ENCODE measurements around the gene UBE2M.
"Not testable (repeated sequence)": the region's sequence is repeated elsewhere in the genome, so short reads cannot be mapped to it uniquely, and the experiment has no call there.

UBE2M gene

DNA sequence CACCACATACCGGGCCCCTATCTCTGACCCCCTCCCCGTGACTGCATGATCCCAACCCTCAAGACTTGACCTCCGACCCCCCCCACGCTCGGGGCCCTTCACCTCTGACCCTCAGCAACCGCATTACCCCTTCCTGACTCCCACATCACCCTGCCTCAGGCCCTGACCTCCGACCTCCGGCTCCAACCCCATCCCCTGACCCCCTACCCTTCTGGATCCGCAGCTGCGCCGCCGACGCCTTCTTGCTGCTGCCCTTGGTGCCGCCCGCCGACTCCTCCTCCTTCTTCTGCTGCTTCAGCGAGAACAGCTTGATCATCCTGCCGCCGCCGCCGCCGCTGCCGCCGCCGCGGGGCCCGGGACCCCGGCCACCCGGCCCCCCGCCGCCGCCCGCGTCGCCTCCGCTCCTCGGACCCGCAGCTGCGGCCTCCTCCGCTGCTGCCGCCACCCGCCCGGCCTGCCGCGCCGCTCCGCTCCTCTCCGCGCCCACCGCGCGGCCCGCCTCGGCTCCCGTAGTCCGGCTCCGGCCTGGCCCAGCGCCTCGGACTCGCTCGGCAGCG is at the start of gene UBE2M:
Gene UBE2M, minus strand, starts transcription at position 546 of the 557 bp plus-strand sequence. Its CDS starts 230 bp downstream, at position 316.
- no peak for DNase-seq (ENCODE audit: low read depth in 1 of 2, low spot score in 1 of 2)

DNA sequence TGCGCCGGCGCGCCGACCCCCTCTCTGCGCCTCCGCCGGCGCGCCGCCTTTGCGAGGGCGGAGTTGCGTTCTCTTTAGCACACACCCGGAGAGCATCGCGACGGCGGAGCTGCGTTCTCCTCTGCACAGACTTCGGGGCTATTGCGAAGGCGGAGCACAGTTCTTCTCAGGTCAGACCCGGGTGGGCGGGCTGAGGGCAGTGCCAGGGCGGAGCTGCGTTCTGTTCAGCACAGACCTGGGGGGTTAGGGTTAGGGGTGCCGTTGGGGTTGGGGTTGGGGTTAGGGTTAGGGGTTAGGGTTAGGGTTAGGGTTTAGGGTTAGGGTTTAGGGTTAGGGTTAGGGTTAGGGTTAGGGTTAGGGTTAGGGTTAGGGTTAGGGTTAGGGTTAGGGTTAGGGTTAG is 48.8 kb upstream of the UBE2M start:
- not testable (repeated sequence) for DNase-seq (ENCODE audit: low read depth in 1 of 2, low spot score in 1 of 2)

DNA sequence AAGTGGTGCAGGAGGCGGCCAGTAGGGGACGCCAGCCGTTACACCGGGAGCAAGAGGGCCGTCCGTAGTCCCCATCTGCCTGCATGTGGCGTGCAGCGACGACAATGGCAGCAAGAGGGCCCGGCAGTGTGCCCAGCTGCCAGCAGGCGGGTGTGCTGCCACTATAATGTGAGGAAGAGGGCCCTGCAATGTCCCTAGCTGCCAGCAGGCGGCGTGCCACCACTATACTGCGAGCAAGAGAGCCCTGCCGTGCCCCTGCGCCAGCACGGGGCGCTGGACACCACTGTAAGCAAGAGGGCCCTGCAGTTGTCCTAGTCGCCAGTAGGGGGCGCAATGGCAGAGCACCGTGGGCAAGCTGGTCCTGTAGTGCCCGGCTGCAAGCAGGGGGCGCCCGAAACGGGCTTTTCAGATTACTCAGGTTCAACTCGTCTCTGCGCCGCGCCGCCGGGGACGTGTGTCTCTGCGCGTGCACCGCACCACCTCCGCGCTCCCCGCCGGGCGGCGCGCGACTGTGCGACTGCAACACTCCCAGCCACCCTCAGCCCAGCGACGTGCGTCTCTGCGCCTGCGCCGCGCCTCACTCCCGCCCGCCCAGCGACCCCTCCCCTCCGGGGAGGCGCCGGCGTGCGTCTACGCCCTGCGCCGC is 48.0 kb upstream of the UBE2M start:
- not testable (repeated sequence) for DNase-seq (ENCODE audit: low read depth in 1 of 2, low spot score in 1 of 2)

DNA sequence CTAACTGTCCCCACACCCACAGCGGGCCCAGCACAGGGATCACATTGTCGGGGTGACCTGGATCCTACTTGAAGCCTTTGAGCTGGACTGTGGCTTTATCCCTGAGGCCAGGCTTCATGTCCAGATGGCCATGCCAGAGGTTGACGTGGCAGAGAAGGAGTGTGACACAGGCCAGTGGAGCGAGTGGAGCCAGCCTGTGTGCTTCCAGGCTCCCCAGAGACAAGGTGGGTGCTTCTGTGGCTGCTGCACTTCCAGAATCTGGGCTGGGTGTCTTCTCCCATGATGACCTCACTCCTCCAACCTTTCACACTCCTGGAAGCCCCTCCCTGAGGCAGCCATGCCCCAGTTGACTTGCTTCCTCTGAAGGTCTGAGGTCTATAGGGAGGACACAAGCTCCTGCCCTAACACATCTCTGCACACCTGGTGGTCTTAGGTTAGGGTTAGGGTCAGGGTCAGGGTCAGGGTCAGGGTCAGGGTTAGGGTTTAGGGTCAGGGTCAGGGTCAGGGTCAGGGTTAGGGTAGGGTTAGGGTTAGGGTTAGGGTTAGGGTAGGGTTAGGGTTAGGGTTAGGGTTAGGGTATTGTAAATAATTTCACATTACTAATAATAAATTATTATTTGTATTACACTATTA is 27.8 kb upstream of the UBE2M start:
- no peak for DNase-seq (ENCODE audit: low read depth in 1 of 2, low spot score in 1 of 2)

DNA sequence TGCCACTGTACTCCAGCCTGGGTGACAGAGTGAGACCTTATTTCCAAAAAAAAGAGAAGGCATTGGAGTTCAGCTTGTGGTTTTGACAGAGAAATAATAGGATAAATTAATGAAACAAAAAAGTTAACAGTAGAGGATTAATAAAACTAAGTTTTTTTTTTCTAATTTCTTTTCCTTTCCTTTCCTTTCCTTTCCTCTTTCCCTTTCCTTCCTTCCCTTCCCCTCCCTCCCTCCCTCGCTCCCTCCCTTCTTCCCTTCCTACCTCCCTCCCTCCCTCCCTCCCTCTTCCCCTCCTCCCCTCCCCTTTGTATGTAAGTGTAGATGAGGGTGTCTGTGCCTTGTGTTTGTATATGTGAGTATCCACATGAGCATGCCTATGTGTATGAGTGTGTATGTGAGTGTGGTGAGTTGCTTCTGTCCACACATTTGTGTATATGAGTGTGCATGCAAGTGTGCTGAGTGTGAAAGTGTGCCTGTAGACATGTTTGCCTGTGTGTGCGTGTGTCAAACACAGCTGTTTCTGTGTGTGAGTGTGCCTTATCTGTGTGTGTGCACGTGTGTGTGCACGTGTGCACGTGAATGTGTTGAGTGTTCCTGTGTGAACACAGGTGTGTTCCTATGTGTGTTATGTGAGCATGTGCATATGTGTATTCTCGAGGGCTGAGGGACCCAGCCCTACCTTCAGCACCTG is 27.2 kb upstream of the UBE2M start:
- DNase-seq (ENCODE audit: low read depth in 1 of 2, low spot score in 1 of 2) = no peak

DNA sequence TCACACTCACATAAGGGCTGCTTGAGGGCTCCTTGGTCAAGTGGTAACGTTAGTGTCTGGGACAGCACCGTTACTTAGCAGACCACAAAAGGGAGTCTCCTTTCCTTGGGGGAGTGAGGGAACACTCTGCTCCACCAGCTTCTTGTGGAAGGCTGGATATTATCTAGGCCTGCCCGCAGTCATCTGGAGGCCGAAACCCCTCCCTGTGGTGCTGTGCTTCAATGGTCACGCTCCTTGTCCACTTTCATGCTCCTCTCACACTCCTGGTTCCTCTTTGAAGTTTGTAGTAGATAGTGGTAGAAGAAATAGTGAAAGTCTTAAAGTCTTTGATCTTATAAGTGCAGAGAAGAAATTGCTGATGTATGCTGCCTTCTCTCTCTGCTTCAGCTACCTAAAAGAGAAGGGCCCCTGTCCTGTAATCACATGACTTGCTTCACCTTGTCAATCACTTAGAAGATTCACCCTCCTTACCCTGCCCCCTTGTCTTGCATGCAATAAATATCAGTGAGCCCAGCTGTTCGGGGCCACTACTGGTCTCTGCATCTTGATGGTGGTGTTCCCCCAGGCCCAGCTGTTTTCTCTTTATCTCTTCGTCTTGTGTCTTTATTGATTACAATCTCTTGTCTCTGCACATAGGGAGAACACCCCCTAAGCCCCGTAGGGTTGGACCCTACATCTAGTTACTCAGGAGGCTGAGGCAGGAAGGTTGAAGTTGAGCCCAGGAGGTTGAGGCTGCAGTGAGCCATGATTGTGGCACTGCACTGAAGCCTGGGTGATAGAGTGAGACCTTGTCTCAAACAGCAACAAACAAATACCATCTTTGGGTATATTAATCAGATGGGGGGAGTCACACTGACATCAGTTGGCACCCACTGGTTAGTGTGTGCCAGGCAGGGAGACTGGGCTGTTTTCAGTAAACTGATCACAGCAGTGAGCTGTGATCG is 26.4 kb upstream of the UBE2M start:
- DNase-seq (ENCODE audit: low read depth in 1 of 2, low spot score in 1 of 2) = no peak

DNA sequence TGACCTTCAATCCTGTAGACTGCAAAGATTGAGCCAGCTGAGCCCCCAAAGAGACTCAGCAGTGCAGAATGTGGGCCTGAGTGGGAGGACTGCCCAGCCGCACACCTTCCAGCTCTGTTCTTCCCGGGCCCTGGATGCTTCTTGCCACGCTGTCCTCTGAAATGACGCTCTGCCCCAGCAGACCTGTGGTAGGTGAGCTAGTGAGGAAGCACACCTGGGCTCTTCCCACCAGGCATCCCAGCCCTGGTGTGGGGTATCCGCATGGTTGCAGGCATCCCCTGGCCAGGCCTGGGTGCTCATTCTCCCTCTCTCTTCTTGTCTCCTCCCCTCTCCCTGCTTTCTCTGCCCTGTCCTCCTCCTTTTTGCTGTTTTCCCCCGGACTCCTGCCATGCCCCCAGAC is 24.6 kb upstream of the UBE2M start:
- no peak for DNase-seq (ENCODE audit: low read depth in 1 of 2, low spot score in 1 of 2)

DNA sequence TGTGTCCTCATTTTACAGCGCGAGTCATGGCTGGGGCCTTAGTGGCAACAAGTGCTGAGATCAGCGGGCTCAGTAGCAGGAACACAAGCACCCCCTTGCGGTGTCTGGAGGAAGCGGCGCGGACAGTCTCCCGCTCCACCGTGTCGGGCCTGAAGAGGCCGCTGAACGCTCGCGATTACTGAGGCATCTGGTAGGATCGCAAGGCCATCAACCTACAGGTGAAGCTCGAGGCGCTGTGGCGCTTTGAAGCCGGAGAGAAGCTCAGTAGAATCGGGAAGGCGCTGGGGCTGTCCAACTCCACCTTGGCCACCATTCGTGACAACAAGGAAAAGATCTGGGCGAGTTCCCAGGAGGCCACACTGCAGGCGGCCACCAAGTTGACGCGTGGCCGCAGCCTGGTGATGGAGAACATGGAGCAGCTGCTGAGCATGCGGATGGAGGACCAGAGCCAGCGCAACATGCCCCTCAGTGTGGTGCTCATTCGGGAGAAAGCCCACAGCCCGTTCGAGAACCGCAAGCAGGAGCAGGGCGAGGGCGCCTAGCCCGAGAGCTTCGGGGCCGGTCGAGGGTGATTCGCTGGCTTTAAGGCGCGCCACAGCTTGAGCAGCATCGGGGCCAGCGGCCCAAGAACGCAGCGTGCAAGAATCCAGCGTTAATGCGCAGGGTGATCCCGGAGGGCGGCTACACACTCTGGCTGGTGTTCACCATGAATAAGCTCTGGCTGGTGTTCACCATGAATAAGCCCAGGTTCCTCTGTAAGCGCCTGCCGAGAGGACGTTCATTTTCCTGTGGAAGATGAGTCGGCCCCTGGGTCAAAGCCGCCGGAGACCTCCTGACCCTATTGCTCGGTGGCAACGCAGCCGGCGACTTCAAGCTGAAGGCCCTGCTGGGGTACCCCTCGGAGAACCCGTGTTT is 23.1 kb upstream of the UBE2M start:
- peak; percentile 83 to 86 for DNase-seq (ENCODE audit: low read depth in 1 of 2, low spot score in 1 of 2)

DNA sequence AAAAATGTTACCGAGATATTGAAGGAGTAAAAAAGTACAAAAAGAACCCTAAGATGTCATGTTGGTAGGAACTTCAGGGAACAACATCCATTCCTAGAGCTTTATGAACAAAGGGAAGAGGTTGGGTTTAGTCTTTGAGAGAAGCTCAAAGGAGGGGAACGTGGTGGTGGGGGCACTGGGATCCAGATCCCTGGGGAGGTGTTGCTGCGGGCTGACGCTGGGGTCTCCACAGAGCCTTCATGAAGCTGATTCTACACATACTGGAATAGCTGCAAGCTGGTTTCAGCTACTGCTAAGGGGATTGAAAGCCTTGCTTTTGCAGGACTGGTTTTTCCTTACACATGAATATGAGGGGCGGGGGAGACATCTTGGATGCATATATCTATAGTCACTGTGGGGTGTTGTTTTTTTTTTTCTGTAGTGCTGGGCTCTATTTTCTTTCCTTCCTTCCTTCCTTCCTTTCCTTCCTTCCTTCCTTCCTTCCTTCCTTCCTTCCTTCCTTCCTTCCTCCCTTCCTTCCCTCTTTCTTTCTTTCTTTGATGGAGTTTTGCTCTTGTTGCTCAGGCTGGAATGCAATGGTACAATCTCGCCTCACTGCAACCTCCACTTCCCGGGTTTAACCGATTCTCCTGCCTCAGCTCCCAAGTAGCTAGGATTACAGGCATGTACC is 21.2 kb upstream of the UBE2M start:
- DNase-seq (ENCODE audit: low read depth in 1 of 2, low spot score in 1 of 2) = no peak

DNA sequence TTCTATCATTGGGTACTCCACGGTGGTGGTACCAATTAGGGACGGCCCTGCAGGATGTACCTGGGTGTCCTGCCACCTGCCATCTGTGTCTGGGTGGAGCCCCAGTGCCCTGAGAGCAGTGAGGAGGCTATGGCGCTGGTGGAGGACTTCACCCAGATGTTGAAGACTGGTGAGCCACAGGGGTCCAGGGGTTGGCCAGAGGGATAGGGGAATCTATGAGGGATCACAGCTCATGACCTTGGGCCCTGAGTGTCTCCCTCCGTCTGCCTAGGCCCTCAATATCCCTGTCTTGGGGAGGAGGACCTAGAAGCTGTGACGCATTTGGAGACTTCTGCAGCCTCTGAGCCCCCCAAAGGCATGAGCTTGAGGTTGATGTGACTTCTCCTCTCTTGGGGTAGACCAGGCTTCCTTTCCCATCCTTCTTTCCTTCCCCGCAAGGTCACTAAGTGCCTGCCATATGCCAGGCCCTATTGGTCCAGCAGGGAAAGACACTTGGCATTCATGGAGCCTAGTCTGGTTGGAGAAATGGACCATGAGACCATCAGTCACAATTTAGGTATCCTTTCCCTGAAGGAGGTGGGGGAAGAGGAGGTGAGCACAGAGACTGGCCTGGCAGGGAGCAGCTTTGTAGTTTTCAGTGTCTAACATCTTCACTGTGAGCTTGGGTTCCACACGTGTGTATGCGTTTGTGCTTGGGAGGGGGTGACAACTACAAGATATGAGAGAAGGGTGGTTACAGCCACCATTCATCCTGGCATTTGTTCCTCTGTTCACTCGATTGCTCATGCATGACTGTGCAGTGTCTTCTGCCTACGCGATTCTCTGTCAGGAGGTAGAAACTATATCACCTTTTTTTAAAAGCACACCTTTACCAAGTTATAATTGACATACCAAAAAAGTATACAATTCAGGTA is 19.9 kb upstream of the UBE2M start:
- DNase-seq (ENCODE audit: low read depth in 1 of 2, low spot score in 1 of 2) = no peak

DNA sequence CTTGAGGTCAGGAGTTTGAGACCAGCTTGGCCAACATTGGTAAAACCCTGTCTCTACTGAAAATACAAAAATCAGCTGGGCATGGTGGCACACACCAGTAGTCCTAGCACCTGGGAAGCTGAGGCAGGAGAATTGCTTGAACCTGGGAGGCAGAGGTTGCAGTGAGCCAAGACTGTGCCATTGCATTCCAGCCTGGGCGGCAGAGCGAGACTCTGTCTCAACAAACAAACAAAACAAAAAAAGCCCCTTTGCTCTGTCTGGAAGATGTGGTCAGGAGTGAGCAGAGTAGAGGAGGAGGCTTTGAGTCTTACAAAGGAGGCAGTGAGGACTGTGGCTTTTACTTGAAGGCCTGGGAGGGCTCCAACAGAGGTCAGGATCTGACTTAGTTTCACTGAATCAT is 19.2 kb upstream of the UBE2M start:
- not testable (repeated sequence) for DNase-seq (ENCODE audit: low read depth in 1 of 2, low spot score in 1 of 2)

DNA sequence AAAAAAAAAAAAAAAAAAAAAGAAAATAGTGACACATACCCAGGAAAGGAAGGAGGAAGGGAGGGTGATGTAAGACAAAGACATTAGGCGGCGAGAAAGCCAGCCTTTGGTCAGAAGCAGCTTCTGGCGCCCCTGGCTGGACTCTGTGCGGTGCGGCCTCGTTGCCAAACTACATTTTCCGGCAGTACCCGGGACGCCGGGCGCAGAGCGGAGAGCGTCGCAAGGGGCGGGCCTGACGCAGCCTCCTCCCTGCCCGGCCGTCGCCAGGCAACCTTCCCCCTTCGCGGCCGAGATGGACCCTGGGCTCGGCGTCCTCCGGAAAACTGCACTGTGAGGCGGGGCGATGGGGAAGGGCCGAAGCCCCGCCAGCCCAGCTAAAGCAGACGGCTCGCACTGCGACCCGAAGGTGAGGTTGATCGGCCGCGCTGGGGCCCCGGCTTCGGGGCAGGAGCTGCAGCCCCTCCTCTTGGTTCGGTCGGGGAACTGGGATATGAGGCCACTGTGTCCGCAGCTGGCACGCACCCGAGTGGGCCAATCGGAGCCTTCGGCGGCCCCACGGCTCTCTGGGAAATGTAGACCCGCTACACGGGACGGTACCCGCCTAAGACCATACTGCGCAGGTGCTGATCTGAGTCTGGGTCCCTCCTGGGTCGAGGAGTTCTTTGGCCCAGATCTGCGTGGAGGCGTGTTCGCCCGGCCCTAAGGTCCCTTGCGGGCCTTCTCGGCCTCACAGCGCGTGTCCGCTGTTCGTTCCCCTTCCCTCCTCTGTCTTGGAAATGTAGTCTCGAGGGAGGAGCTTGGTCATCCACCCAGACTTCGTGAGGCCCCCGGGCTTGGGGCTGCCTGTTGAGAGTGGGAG is 17.0 kb upstream of the UBE2M start:
- peak; percentile 61 to 72 for DNase-seq (ENCODE audit: low read depth in 1 of 2, low spot score in 1 of 2)

DNA sequence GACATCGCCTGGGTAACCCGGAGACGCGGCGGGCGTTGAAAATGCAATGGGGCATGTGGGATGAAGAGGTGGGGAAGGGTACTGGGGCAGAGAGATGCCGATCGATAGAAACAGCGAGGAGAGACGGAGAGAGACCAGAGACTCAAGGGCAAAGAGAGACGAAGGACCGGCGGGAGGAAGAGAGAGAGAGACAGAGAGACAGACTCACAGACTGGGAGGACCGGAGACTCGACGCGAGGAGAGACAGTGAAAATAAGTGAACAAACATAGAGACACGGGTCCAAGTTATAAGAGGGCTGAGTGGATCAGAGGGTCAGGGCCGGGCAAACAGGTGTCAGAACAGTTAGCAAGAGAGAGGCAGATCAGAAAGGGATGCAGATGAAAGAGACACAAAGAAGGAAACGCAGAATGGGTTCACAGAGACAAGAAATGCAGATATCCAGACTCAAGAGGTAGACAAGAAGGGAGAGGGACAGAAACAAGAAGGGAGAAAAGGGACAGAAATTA is 15.3 kb upstream of the UBE2M start:
- DNase-seq (ENCODE audit: low read depth in 1 of 2, low spot score in 1 of 2) = no peak

DNA sequence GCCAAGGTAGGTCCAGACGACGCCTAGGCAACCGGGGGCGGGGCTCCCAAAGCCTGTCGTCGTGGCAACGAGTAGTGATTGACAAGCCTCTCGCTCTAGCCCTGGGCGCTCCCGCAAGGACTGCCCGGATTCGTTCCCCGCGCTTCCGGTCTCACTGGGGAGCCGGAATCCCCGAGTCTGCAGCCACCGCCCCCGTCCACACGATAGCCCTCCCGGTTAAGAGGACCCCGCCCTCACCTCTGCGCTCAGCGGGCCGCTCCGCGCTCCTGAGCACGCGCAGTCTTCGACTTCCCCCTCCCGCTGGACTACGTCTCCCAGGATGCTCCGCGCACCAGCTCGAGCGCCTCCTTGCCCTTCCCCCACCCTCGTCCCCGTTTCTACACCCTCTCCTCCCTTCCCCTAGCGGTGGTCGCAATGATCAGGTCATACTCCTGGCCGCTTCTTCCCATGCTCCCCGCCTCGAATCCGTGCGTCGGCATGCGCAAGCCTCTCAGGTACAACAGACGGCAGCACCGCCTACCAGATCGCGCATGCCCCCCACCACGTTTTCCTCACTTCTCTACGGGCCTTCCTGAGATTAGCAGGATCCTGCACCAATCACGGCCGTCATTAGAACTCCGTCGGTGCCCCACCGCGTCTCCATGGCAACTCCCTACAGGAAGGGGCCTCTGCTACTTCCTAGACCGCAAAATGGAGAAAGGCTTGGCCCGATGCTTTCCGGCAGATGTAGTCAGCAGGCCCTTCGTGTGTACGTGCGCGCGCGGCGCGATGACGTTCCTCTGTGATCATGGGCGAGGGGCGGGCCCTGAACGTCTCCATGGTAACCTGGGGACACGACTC is 14.6 kb upstream of the UBE2M start, which contains the start of gene MZF1:
Gene MZF1, minus strand, starts transcription at position 518 of the 840 bp plus-strand sequence. CDS start 1,946 bp downstream, outside the sequence.
- peak; percentile 97 to 100 for DNase-seq (ENCODE audit: low read depth in 1 of 2, low spot score in 1 of 2)

DNA sequence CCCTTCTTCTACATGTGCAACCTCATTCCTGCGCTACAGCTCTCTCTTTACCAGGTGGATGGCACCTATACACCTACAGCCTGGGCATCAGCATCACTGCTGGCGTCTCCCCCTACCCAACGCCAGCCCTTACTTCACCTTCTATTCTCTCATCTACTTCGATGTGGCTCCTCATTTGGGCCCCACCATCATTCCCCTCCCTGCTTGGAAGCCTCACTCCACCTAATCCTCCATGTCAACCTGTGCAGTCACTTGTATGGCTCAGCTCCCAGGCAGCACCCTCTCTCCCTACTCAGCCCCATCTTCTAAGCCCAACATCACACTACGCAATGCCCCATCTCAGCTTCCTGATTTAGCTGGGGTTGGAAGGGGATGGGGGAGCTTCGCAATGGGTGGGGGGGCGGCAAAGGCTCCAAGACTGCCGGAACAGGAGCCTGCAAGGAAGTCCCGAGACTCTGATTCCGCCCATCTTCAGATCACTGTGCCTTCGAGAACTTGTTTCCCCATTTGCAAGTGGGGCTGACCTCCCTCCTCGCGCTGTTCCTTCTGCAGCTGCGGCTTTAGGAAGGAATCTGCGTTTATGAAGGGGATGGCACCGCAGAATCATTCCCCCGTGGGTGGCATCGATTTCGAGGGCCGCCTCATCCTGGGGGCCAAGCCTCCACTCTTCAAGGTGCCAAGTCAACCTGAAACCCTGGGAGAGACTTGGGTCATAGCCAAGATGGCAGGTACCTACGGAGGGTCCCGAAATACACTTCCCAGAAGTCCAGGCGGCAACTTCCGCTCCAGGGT is 13.8 kb upstream of the UBE2M start:
- DNase-seq (ENCODE audit: low read depth in 1 of 2, low spot score in 1 of 2) = no peak

All from activated CD4-positive, alpha-beta T cell treated with anti-CD3 and anti-CD28 coated beads, Interleukin-2, amount 50 U/mL, for 24 hours (primary cell).